Jurkat, Clone E6-1 (cell line): Measurements from ENCODE around the gene IL36G.

ENCODE experiments used
- DNase-seq: peaks from one replicate; pipeline ENCODE4 v3.0.0-alpha.2; 2011; ENCODE audit warnings: low read depth, low spot score
- H3K4me3 ChIP-seq: 2 replicates; pipeline ENCODE4 v1.5.1; 2011; ENCODE audit warnings: mild to moderate bottlenecking, low read length, control low read depth, moderate library complexity

The IL36G gene

GRCh38 chr2:112962308-112963175 lies 15.3 kb upstream of the IL36G start:
- H3K4me3 ChIP-seq, result no peak overlapping the region
- DNase-seq, result no peak

- H3K4me3 ChIP-seq, result no peak overlapping the region
- DNase-seq, result no peak
Measured at GRCh38 chr2:112967023-112967422, 10.8 kb upstream of the IL36G start.

GRCh38 chr2:112972423-112973086 lies 5.3 kb upstream of the IL36G start:
- DNase-seq, result no peak

GRCh38 chr2:112973156-112973555 lies 4.7 kb upstream of the IL36G start:
- H3K4me3 ChIP-seq, result no peak overlapping the region
- no peak for DNase-seq

More at GRCh38 chr2:112972423-112973086, 5.3 kb upstream of the IL36G start:
- no peak overlapping the region for H3K4me3 ChIP-seq

GRCh38 chr2:112979731-112980130 lies 1.9 kb downstream of the IL36G start:
- no peak overlapping the region for H3K4me3 ChIP-seq
- no peak for DNase-seq

GRCh38 chr2:112980537-112980936 lies 2.7 kb downstream of the IL36G start:
- no peak overlapping the region for H3K4me3 ChIP-seq
- DNase-seq, result no peak

GRCh38 chr2:112985090-112985489 lies 7.3 kb downstream of the IL36G start:
- H3K4me3 ChIP-seq, result no peak overlapping the region
- peak; percentile 79 for DNase-seq

GRCh38 chr2:112989611-112990010 lies 11.8 kb downstream of the IL36G start:
- DNase-seq, result no peak
- no peak overlapping the region for H3K4me3 ChIP-seq

GRCh38 chr2:112993831-112994230 lies 16.0 kb downstream of the IL36G start:
- H3K4me3 ChIP-seq, result no peak overlapping the region

GRCh38 chr2:112994648-112995047 lies 16.8 kb downstream of the IL36G start:
- DNase-seq, result no peak
- no peak overlapping the region for H3K4me3 ChIP-seq

More at GRCh38 chr2:112993831-112994230, 16.0 kb downstream of the IL36G start:
- no peak for DNase-seq

GRCh38 chr2:112995346-112995920 lies 17.6 kb downstream of the IL36G start:
- no peak for DNase-seq

GRCh38 chr2:112996635-112997034 lies 18.8 kb downstream of the IL36G start:
- peak; percentile 94 for DNase-seq
- H3K4me3 ChIP-seq, result peak overlapping the region; percentile 18

More at GRCh38 chr2:112995346-112995920, 17.6 kb downstream of the IL36G start:
- H3K4me3 ChIP-seq, result no peak overlapping the region

- H3K4me3 ChIP-seq, result peak overlapping the region; percentile 18
Measured at GRCh38 chr2:112997151-112997550, 19.3 kb downstream of the IL36G start.

GRCh38 chr2:113000436-113000835 lies 22.6 kb downstream of the IL36G start:
- no peak for DNase-seq
- no peak overlapping the region for H3K4me3 ChIP-seq

More at GRCh38 chr2:112997151-112997550, 19.3 kb downstream of the IL36G start:
- DNase-seq, result no peak

- no peak for DNase-seq
- H3K4me3 ChIP-seq, result no peak overlapping the region
Measured at GRCh38 chr2:113002677-113003076, 24.9 kb downstream of the IL36G start.

GRCh38 chr2:113005030-113005509 lies 27.3 kb downstream of the IL36G start, which contains the start of gene IL36A:
TSS of gene IL36A (plus strand) at chr2:113005459. CDS start at chr2:113005872, 413 bp downstream.
- no peak within 1 kb of the TSS for H3K4me3 ChIP-seq
- no peak for DNase-seq

GRCh38 chr2:113007250-113007649 lies 29.4 kb downstream of the IL36G start:
- no peak for DNase-seq
- H3K4me3 ChIP-seq, result no peak overlapping the region

- no peak overlapping the region for H3K4me3 ChIP-seq
Measured at GRCh38 chr2:113009622-113010021, 31.8 kb downstream of the IL36G start.

GRCh38 chr2:113010088-113010487 lies 32.3 kb downstream of the IL36G start:
- no peak overlapping the region for H3K4me3 ChIP-seq

More at GRCh38 chr2:113009622-113010021, 31.8 kb downstream of the IL36G start:
- no peak for DNase-seq

GRCh38 chr2:113011108-113011507 lies 33.3 kb downstream of the IL36G start:
- no peak for DNase-seq
- no peak overlapping the region for H3K4me3 ChIP-seq

More at GRCh38 chr2:113010088-113010487, 32.3 kb downstream of the IL36G start:
- no peak for DNase-seq
